ENCODE results near the gene CACNB2. TPM values are rescaled to one million over a fixed set of nuclear protein-coding genes. Genes with fewer than 3 reads are reported as not detected.

The CACNB2 gene
- total and polyA plus RNA-seq, 2 of the 13 experiments (the other 11 are each of a cell fraction or from before 2014, with no cell fraction given), result not detected

DNA sequence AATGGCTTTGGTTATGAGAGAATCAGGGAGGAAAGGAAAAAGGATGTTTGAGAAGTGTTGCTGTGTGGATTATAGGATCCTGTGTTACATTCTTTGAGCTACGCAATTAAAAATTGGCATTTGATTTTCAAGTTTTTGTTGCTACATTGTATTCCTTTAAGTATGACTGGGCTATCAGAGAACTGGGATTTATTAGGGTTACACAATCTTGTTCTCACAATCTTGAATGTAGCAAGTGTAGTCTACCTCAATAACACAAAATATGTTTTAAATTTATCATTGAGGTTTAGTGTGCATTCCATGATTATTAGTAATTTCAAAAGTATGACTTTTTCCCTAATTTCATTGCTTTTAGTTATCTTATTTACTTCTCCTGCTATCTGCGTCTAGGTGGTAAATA is 113.9 kb downstream of the CACNB2 start:
- DNase-seq (ENCODE audit: low spot score) (no peak), FAIRE-seq (no peak), ATAC-seq (no peak)
- H3K9ac ChIP-seq (ENCODE audit: insufficient read depth, low read depth, low read length), result no peak overlapping the region
- no peak overlapping the region for H2AFZ ChIP-seq (ENCODE audit: low read length)
- H3K4me3 ChIP-seq (replicated peaks in 1 of 3; ENCODE audit: insufficient read depth in 1 of 3, low read depth in 2 of 3, low read length in 3 of 3), result no peak overlapping the region
- no peak for TF ChIP-seq KDM4B (CRISPR knock-in tag; IDR thresholded peaks at IDR 0.05)
- no peak for TF ChIP-seq CBFB (CRISPR knock-in tag; IDR thresholded peaks at IDR 0.05)
- no peak for TF ChIP-seq MYC (CRISPR knock-in tag; IDR thresholded peaks at IDR 0.05; ENCODE audit: borderline replicate concordance)
- no peak for TF ChIP-seq MAZ (IDR thresholded peaks at IDR 0.05; ENCODE audit: borderline replicate concordance, low read depth, low read length)
- TF ChIP-seq MAZ (CRISPR knock-in tag; IDR thresholded peaks at IDR 0.05; ENCODE audit: low read depth), result no peak
- TF ChIP-seq, protein P1, sequence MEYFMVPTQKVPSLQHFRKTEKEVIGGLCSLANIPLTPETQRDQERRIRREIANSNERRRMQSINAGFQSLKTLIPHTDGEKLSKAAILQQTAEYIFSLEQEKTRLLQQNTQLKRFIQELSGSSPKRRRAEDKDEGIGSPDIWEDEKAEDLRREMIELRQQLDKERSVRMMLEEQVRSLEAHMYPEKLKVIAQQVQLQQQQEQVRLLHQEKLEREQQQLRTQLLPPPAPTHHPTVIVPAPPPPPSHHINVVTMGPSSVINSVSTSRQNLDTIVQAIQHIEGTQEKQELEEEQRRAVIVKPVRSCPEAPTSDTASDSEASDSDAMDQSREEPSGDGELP (IDR thresholded peaks at IDR 0.05; ENCODE audit: borderline replicate concordance, low read depth), result no peak
- no peak overlapping the region for H3K27ac ChIP-seq (ENCODE audit: extremely low read length, insufficient read depth, low read length)
- 2% methylated on average over 2 of the region's 2 CpGs for WGBS (ENCODE audit: low lambda C conversion rate)
- peaks cover 0 to 5% of the 10 kb centered on the region in 2 experiments; a peak in 1 of 5 replicates for H3K27me3 ChIP-seq (ENCODE audit: control insufficient read depth in 1 of 2, insufficient read depth in 2 of 2, low read length in 2 of 2)
- no peaks in the 10 kb centered on the region for H3K4me1 ChIP-seq (ENCODE audit: insufficient read depth, low read length)
- H3K36me3 ChIP-seq (replicated peaks in 1 of 2; ENCODE audit: control insufficient read depth in 1 of 2, insufficient read depth in 2 of 2, low read length in 2 of 2), result no peaks in the 10 kb centered on the region
- ChIA-PET POLR2A (no interaction called here), CTCF (ENCODE audit: low intra/inter-chr PET ratio, low total read pairs) (no interaction called here)
- H4K20me1 ChIP-seq (ENCODE audit: insufficient read depth, low read length), result no peaks in the 10 kb centered on the region
- in situ Hi-C loops (cut with HindIII; ENCODE audit: extremely low pct_ligation_motif_present, low pct_unique_long_range_greater_than_20kb) (no loop called here), intact Hi-C loops (cut with micrococcal nuclease; ENCODE audit: unreplicated experiment) (no loop called here)
- BruUV-seq (replicated peaks), result no TSS peak
- H3K4me2 ChIP-seq (ENCODE audit: low read depth, low read length), result no peak overlapping the region
- H3K9me3 ChIP-seq (ENCODE audit: low read length), result no peaks in the 10 kb centered on the region
- no peaks in the 10 kb centered on the region for H3K79me2 ChIP-seq (ENCODE audit: insufficient read depth, low read length)

DNA sequence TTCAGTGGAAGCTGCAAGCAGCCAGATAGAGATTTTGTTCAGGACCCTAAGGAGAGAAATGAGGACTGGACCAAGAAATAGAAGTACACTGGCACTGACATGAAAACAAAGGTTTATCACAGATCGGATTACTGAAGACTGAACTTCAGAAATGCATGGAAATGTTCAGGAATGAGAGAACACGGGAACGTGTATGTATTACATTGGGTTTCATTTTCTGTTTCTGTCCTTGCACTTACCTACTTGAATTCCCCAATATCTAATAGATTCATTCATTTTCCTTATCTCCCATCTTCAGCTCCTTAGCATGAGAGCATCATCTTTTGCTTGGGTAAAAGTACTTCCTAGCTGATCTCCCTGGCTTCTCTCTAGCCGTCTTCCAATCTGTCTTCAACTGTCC is 114.5 kb downstream of the CACNB2 start:
- CTCF ChIA-PET (ENCODE audit: low intra/inter-chr PET ratio, low total read pairs), result no interaction called here

More for the DNA sequence above, 114.5 kb downstream of the CACNB2 start:
- Histone ChIP-seq H3K27ac (ENCODE audit: extremely low read length, insufficient read depth, low read length) (no peak overlapping the region), H3K9me3 (ENCODE audit: low read length) (no peaks in the 10 kb centered on the region), H3K4me3 (replicated peaks in 1 of 3; ENCODE audit: insufficient read depth in 1 of 3, low read depth in 2 of 3, low read length in 3 of 3) (no peak overlapping the region), H3K27me3 (ENCODE audit: control insufficient read depth in 1 of 2, insufficient read depth in 2 of 2, low read length in 2 of 2) (peaks cover 0 to 5% of the 10 kb centered on the region in 2 experiments; a peak in 1 of 5 replicates), H3K9ac (ENCODE audit: insufficient read depth, low read depth, low read length) (no peak overlapping the region), H3K4me1 (ENCODE audit: insufficient read depth, low read length) (no peaks in the 10 kb centered on the region), H4K20me1 (ENCODE audit: insufficient read depth, low read length) (no peaks in the 10 kb centered on the region), H3K79me2 (ENCODE audit: insufficient read depth, low read length) (no peaks in the 10 kb centered on the region), H3K4me2 (ENCODE audit: low read depth, low read length) (no peak overlapping the region), H2AFZ (ENCODE audit: low read length) (no peak overlapping the region), H3K36me3 (replicated peaks in 1 of 2; ENCODE audit: control insufficient read depth in 1 of 2, insufficient read depth in 2 of 2, low read length in 2 of 2) (no peaks in the 10 kb centered on the region)
- ATAC-seq (no peak), DNase-seq (ENCODE audit: low spot score) (no peak), FAIRE-seq (no peak)
- in situ Hi-C loops (cut with HindIII; ENCODE audit: extremely low pct_ligation_motif_present, low pct_unique_long_range_greater_than_20kb), result no loop called here
- POLR2A ChIA-PET, result no interaction called here
- no TSS peak for BruUV-seq (replicated peaks)
- TF ChIP-seq JARID2 (CRISPR knock-in tag; IDR thresholded peaks at IDR 0.05; ENCODE audit: insufficient replicate concordance), result no peak
- intact Hi-C loops (cut with micrococcal nuclease; ENCODE audit: unreplicated experiment), result no loop called here
- under 1% methylated on average over 4 of the region's 4 CpGs for WGBS (ENCODE audit: low lambda C conversion rate)
